ENCODE data around the gene BNIPL.

DNA sequence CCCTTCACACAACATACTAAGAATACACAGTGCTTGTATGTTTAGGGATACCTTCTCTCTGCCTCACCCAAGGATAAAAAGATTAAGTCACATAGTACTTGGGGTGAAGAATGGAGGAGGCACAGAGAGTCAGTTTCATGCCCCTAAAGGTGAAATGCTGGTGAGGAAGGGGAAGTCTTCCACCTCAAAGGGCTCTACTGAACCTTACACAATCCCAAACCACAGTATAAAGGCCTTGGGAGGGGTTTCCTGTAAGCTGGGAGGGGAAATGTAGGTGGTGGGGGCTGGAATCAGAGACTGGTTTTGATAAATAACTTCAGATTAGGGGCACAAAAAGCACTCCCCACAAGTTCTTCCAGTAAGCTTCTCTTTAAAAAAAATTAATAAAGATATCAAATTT is 33.2 kb upstream of the BNIPL start:
- TF ChIP-seq, protein P1, sequence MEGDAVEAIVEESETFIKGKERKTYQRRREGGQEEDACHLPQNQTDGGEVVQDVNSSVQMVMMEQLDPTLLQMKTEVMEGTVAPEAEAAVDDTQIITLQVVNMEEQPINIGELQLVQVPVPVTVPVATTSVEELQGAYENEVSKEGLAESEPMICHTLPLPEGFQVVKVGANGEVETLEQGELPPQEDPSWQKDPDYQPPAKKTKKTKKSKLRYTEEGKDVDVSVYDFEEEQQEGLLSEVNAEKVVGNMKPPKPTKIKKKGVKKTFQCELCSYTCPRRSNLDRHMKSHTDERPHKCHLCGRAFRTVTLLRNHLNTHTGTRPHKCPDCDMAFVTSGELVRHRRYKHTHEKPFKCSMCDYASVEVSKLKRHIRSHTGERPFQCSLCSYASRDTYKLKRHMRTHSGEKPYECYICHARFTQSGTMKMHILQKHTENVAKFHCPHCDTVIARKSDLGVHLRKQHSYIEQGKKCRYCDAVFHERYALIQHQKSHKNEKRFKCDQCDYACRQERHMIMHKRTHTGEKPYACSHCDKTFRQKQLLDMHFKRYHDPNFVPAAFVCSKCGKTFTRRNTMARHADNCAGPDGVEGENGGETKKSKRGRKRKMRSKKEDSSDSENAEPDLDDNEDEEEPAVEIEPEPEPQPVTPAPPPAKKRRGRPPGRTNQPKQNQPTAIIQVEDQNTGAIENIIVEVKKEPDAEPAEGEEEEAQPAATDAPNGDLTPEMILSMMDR (IDR thresholded peaks at IDR 0.05) = no peak
- no peak for TF ChIP-seq POLR2A (IDR thresholded peaks at IDR 0.05)
